Hepatocyte (in vitro differentiated cells): Measurements from ENCODE around the gene PYGM. TPM values are rescaled to one million over a fixed set of nuclear protein-coding genes. Genes with fewer than 3 reads are reported as not detected.

Source experiments
- DNase-seq: peaks from one replicate; pipeline ENCODE4 v3.0.0-alpha.2; 2016; ENCODE audit warnings: low spot score
- H2AFZ ChIP-seq: fragments of 200-600 bp; sonication (generic); 2 replicates; pipeline ENCODE4 v1.6.0; 2016; ENCODE audit warnings: antibody characterized with exemption, mild to moderate bottlenecking
- H3K27ac ChIP-seq: fragments of 200-600 bp; sonication (generic); 2 replicates; pipeline ENCODE4 v1.5.1; 2016; ENCODE audit warnings: mild to moderate bottlenecking
- H3K27me3 ChIP-seq: fragments of 200-600 bp; sonication (generic); 2 replicates; pipeline ENCODE4 v1.6.1; 2016
- H3K36me3 ChIP-seq: fragments of 200-600 bp; sonication (generic); replicated peaks from 2 replicates; pipeline ENCODE4 v1.5.1; 2016; ENCODE audit warnings: low read depth; ENCODE audit not compliant: insufficient read depth
- H3K4me1 ChIP-seq: fragments of 200-600 bp; sonication (generic); 2 replicates; pipeline ENCODE4 v1.5.1; 2016; ENCODE audit warnings: mild to moderate bottlenecking, moderate library complexity; ENCODE audit not compliant: insufficient read depth
- H3K4me2 ChIP-seq: fragments of 200-600 bp; sonication (generic); 2 replicates; pipeline ENCODE4 v1.6.0; 2016
- H3K4me3 ChIP-seq: fragments of 200-600 bp; sonication (generic); 2 replicates; pipeline ENCODE4 v1.5.1; 2016; ENCODE audit warnings: mild to moderate bottlenecking
- H3K79me2 ChIP-seq: fragments of 200-600 bp; sonication (generic); 2 replicates; pipeline ENCODE4 v1.6.0; 2017; ENCODE audit warnings: mild to moderate bottlenecking
- H3K9me2 ChIP-seq: fragments of 200-600 bp; sonication (generic); replicated peaks from 2 replicates; pipeline ENCODE4 v1.6.0; 2017; ENCODE audit warnings: mild to moderate bottlenecking; ENCODE audit not compliant: insufficient read depth
- H3K9me3 ChIP-seq: fragments of 200-600 bp; sonication (generic); 2 replicates; pipeline ENCODE4 v1.5.1; 2016; ENCODE audit warnings: low read depth, mild to moderate bottlenecking
- H4K20me1 ChIP-seq: fragments of 200-600 bp; sonication (generic); 2 replicates; pipeline ENCODE4 v1.6.0; 2016; ENCODE audit warnings: mild to moderate bottlenecking; ENCODE audit not compliant: insufficient read depth, poor library complexity, severe bottlenecking
- CTCF ChIP-seq: fragments of 200-600 bp; sonication (generic); IDR thresholded peaks from 2 replicates; pipeline ENCODE4 v1.5.1; 2016; ENCODE audit warnings: antibody characterized with exemption, mild to moderate bottlenecking; ENCODE audit not compliant: poor library complexity
- EZH2 ChIP-seq: fragments of 200-600 bp; sonication (generic); IDR thresholded peaks from 2 replicates; pipeline ENCODE4 v1.6.1; 2016; ENCODE audit warnings: antibody characterized with exemption, mild to moderate bottlenecking, borderline replicate concordance
- EZH2phosphoT487 ChIP-seq: fragments of 200-600 bp; sonication (generic); IDR thresholded peaks from one replicate; pipeline ENCODE4 v1.6.1; 2018; ENCODE audit warnings: antibody characterized with exemption, mild to moderate bottlenecking, low read depth, moderate library complexity; ENCODE audit not compliant: unreplicated experiment, severe bottlenecking
- WGBS: methylation state at CpG from one replicate; pipeline ENCODE4 v1.1.6; 2016; ENCODE audit warnings: low lambda C conversion rate; ENCODE audit errors: missing lambda C conversion rate; 5-methylcytosine and 5-hydroxymethylcytosine counted together
- polyA plus RNA-seq: library from polyadenylated mRNA; unstranded; fragments of >200 nt; fragmentation: Nextera tagmentation; extraction: Ambion mirVana; gene quantifications from 2 replicates; pipeline ENCODE4 v1.2.1, GENCODE V29; 2016
- total RNA-seq: library from RNA; depleted of rRNA; stranded (reverse); fragments of >200 nt; gene quantifications from 2 replicates; pipeline ENCODE4 v1.2.3, GENCODE V29; 2014

PYGM gene
- total and polyA plus RNA-seq, 2 experiments from 2014 or later, result 1.9 to 4.0 TPM

DNA sequence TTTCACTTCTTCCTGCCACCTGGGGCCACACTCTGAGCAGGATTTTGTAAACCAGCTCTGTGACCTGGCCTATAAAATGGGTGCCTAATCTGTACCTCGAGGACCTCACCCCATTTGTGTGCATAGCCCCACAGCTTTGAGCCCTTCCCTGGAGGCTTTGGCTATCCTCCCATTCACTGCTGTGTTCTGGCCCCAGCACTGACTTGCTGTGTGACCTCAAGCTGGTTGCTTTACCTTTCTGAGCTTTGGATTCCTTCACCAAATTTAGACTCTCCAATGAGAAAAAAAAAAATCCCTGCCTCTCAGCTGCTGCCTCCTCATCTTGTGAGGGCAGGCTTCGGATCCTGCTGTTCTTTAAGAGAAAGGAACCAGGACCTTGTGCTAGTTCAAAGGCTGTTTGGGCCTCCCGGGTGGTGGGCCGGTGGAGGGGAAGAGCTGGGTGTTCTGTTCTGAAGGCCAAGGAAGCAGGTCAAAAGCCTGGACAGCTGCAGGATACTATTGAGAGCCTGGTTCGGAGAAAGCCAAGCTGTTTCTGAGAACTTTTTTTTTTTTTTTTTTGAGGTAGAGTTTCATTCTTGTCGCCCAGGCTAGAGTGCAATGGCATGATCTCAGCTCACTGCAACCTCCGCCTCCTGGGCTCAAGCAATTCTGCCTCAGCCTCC, 1.1 kb upstream of the PYGM start:
- TF ChIP-seq EZH2 (no peak), CTCF (no peak), EZH2phosphoT487 (no peak)
- H2AFZ ChIP-seq, result no peak overlapping the region
- H3K4me3 ChIP-seq, result no peak overlapping the region
- no peaks in the 10 kb centered on the region for H3K79me2 ChIP-seq
- 81% methylated on average over 7 of the region's 7 CpGs for WGBS
- no peak overlapping the region for H3K27ac ChIP-seq
- H3K27me3 ChIP-seq, result no peaks in the 10 kb centered on the region
- no peaks in the 10 kb centered on the region for H3K9me3 ChIP-seq
- no peak overlapping the region for H3K4me2 ChIP-seq
- DNase-seq, result no peak
- H3K9me2 ChIP-seq, result no peaks in the 10 kb centered on the region
- peaks cover 9% of the 10 kb centered on the region for H3K4me1 ChIP-seq
- peaks cover 35% of the 10 kb centered on the region for H4K20me1 ChIP-seq
- peaks cover 6% of the 10 kb centered on the region for H3K36me3 ChIP-seq

GRCh38 chr11:64759131-64759721, 548 bp downstream of the PYGM start:
- no peak for TF ChIP-seq EZH2
- TF ChIP-seq EZH2phosphoT487, result no peak
- TF ChIP-seq CTCF, result no peak
- Histone ChIP-seq H2AFZ (no peak overlapping the region), H3K79me2 (no peaks in the 10 kb centered on the region), H3K4me1 (peaks cover 9% of the 10 kb centered on the region), H4K20me1 (peaks cover 19% of the 10 kb centered on the region), H3K36me3 (no peaks in the 10 kb centered on the region), H3K9me3 (no peaks in the 10 kb centered on the region), H3K27me3 (no peaks in the 10 kb centered on the region), H3K4me3 (no peak overlapping the region), H3K9me2 (no peaks in the 10 kb centered on the region), H3K4me2 (no peak overlapping the region), H3K27ac (no peak overlapping the region)
- WGBS, result 70% methylated on average over 16 of the region's 21 CpGs
- DNase-seq, result no peak

GRCh38 chr11:64758330-64759079, 1.3 kb downstream of the PYGM start:
- Histone ChIP-seq H2AFZ (no peak overlapping the region), H3K79me2 (no peaks in the 10 kb centered on the region), H4K20me1 (peaks cover 12% of the 10 kb centered on the region), H3K9me2 (no peaks in the 10 kb centered on the region), H3K4me3 (no peak overlapping the region), H3K27ac (no peak overlapping the region), H3K36me3 (no peaks in the 10 kb centered on the region), H3K4me2 (no peak overlapping the region), H3K27me3 (no peaks in the 10 kb centered on the region), H3K9me3 (no peaks in the 10 kb centered on the region), H3K4me1 (peaks cover 9% of the 10 kb centered on the region)
- TF ChIP-seq CTCF (no peak), EZH2 (no peak), EZH2phosphoT487 (no peak)
- 90% methylated on average over 15 of the region's 15 CpGs for whole genome bisulfite sequencing
- DNase-seq, result no peak
